ENCODE measurements around the gene OTOL1. TPM values are rescaled to one million over a fixed set of nuclear protein-coding genes. Genes with fewer than 3 reads are reported as not detected.

Gene OTOL1
- total and polyA plus RNA-seq, 10 of the 15 experiments (the other 5 are each of a cell fraction or from before 2014, with no cell fraction given), result not detected

- TF ChIP-seq NKRF (conservative IDR thresholded peaks at IDR 0.05) (no peak), CHD2 (IDR thresholded peaks at IDR 0.05; ENCODE audit: borderline replicate concordance, low read depth, low read length) (no peak), ZNF217 (IDR thresholded peaks at IDR 0.05) (no peak), BCL11A (IDR thresholded peaks at IDR 0.05; ENCODE audit: low read depth, low read length) (no peak), NR2C2 (IDR thresholded peaks at IDR 0.05; ENCODE audit: borderline replicate concordance, control insufficient read depth, insufficient read length, low read depth) (no peak), RELA (IDR thresholded peaks at IDR 0.05; ENCODE audit: borderline replicate concordance, partially characterized antibody) (no peak), STAT1 (conservative IDR thresholded peaks at IDR 0.05) (no peak), MAX (IDR thresholded peaks at IDR 0.05; ENCODE audit: low read depth, low read length) (no peak), BRCA1 (IDR thresholded peaks at IDR 0.05; ENCODE audit: low read depth, low read length) (no peak), IRF3 (IDR thresholded peaks at IDR 0.05) (no peak), TCF12 (IDR thresholded peaks at IDR 0.05; ENCODE audit: low read depth, low read length) (no peak)
These were observed 25.4 kb upstream of the OTOL1 start (continued) for GRCh38 chr3:161471211-161471610.

Data from GM12878 (cell line).